WTC11 (cell line): ENCODE data around the gene LDLRAD4.

Source experiments
- TEAD1 ChIP-seq: sonication (generic); formaldehyde crosslinking; IDR thresholded peaks from 2 replicates; pipeline ENCODE4 v1.8.0; 2022; ENCODE audit warnings: mild to moderate bottlenecking, missing genetic modification reagents
- TF ChIP-seq, protein P1 (sequence below): sonication (generic); formaldehyde crosslinking; IDR thresholded peaks from 2 replicates; pipeline ENCODE4 v1.8.0; 2023; ENCODE audit warnings: mild to moderate bottlenecking, missing genetic modification reagents
- TF ChIP-seq, protein P2 (sequence below): fragments of 200-600 bp; IDR thresholded peaks from 2 replicates; pipeline ENCODE4 v1.8.0; 2022; ENCODE audit warnings: antibody characterized with exemption
- TF ChIP-seq, protein P3 (sequence below): sonication (generic); formaldehyde crosslinking; IDR thresholded peaks from 2 replicates; pipeline ENCODE4 v1.8.1; 2023; ENCODE audit warnings: mild to moderate bottlenecking, missing genetic modification reagents, borderline replicate concordance

DNA sequence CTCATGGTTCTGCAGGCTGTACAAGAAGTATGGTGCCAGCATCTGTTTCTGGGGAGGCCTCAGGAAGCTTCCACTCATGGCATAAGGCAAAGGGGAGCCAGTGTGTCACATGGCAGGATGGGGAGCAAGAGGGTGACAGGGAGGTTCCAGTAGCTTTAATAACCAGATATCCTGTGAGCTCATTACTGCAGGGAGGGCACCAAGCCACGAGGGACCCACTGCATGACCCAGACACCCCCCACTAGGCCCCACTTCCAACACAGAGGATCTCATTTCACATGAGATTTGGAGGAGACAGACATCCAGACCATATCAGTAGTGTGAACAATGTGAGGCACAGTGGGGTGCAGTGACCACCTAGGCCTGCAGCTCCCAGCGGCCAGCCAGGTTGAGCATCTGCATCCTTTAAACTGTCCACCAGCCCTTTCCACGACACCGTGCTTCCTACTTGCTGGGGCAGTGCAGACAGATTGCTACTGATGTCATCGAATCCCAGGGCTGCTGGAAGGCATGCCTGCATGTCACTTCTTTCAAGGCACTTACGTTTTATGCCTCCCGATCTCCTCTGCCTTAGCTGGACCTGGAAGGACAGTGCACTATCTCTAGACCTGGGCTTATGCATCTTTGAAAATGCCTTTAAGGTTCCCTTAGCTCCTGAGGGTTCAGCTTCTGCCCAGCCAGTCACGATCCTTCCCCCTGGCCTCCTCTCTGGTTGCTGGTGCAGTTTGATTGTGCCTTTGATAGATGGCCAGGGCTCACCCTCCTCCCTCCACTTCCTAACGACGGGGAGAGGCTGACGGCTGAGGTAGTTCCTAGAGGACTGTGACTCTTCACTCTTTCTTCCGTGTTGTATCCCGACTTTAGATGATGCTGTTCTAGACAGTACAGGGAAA is 333.5 kb downstream of the LDLRAD4 start:
- TF ChIP-seq, protein P1, sequence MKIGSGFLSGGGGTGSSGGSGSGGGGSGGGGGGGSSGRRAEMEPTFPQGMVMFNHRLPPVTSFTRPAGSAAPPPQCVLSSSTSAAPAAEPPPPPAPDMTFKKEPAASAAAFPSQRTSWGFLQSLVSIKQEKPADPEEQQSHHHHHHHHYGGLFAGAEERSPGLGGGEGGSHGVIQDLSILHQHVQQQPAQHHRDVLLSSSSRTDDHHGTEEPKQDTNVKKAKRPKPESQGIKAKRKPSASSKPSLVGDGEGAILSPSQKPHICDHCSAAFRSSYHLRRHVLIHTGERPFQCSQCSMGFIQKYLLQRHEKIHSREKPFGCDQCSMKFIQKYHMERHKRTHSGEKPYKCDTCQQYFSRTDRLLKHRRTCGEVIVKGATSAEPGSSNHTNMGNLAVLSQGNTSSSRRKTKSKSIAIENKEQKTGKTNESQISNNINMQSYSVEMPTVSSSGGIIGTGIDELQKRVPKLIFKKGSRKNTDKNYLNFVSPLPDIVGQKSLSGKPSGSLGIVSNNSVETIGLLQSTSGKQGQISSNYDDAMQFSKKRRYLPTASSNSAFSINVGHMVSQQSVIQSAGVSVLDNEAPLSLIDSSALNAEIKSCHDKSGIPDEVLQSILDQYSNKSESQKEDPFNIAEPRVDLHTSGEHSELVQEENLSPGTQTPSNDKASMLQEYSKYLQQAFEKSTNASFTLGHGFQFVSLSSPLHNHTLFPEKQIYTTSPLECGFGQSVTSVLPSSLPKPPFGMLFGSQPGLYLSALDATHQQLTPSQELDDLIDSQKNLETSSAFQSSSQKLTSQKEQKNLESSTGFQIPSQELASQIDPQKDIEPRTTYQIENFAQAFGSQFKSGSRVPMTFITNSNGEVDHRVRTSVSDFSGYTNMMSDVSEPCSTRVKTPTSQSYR: no peak
- TF ChIP-seq TEAD1 (CRISPR knock-in tag): no peak
- TF ChIP-seq, protein P2, sequence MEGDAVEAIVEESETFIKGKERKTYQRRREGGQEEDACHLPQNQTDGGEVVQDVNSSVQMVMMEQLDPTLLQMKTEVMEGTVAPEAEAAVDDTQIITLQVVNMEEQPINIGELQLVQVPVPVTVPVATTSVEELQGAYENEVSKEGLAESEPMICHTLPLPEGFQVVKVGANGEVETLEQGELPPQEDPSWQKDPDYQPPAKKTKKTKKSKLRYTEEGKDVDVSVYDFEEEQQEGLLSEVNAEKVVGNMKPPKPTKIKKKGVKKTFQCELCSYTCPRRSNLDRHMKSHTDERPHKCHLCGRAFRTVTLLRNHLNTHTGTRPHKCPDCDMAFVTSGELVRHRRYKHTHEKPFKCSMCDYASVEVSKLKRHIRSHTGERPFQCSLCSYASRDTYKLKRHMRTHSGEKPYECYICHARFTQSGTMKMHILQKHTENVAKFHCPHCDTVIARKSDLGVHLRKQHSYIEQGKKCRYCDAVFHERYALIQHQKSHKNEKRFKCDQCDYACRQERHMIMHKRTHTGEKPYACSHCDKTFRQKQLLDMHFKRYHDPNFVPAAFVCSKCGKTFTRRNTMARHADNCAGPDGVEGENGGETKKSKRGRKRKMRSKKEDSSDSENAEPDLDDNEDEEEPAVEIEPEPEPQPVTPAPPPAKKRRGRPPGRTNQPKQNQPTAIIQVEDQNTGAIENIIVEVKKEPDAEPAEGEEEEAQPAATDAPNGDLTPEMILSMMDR: no peak
- TF ChIP-seq, protein P3, sequence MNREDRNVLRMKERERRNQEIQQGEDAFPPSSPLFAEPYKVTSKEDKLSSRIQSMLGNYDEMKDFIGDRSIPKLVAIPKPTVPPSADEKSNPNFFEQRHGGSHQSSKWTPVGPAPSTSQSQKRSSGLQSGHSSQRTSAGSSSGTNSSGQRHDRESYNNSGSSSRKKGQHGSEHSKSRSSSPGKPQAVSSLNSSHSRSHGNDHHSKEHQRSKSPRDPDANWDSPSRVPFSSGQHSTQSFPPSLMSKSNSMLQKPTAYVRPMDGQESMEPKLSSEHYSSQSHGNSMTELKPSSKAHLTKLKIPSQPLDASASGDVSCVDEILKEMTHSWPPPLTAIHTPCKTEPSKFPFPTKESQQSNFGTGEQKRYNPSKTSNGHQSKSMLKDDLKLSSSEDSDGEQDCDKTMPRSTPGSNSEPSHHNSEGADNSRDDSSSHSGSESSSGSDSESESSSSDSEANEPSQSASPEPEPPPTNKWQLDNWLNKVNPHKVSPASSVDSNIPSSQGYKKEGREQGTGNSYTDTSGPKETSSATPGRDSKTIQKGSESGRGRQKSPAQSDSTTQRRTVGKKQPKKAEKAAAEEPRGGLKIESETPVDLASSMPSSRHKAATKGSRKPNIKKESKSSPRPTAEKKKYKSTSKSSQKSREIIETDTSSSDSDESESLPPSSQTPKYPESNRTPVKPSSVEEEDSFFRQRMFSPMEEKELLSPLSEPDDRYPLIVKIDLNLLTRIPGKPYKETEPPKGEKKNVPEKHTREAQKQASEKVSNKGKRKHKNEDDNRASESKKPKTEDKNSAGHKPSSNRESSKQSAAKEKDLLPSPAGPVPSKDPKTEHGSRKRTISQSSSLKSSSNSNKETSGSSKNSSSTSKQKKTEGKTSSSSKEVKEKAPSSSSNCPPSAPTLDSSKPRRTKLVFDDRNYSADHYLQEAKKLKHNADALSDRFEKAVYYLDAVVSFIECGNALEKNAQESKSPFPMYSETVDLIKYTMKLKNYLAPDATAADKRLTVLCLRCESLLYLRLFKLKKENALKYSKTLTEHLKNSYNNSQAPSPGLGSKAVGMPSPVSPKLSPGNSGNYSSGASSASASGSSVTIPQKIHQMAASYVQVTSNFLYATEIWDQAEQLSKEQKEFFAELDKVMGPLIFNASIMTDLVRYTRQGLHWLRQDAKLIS (CRISPR knock-in tag): no peak
